ENCODE measurements around the gene VWA3B. TPM values are rescaled to one million over a fixed set of nuclear protein-coding genes. Genes with fewer than 3 reads are reported as not detected.

VWA3B gene
- total RNA-seq, 1 donor from 2014 or later = not detected

DNA sequence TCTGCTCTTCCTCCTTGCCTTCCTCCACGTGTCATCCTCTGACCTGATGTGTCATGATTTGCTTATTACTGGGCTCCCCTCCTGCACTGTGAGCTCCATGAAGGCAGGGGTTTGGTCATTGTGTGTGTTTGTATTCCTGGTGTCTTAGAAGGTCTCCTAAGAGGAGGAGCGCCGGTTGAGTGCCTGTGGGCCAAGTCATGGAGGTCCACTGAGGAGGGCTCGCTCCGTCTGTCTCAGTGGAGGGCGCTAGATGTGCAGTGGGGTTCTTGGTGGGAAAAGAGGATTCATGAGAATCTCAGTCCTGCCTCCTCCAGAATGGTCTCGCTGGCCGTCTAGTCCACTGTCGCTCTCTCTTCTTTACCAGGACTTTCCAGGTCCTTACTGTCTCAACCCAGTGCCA lies 100.2 kb downstream of the VWA3B start:
- Mint-ChIP-seq H3K27ac (no peak overlapping the region), H3K36me3 (no peaks in the 10 kb centered on the region), H3K4me1 (no peaks in the 10 kb centered on the region), H3K27me3 (ENCODE audit: low read depth) (no peaks in the 10 kb centered on the region), H3K4me3 (no peak overlapping the region), H3K9me3 (no peaks in the 10 kb centered on the region)
- TF ChIP-seq, protein P1, sequence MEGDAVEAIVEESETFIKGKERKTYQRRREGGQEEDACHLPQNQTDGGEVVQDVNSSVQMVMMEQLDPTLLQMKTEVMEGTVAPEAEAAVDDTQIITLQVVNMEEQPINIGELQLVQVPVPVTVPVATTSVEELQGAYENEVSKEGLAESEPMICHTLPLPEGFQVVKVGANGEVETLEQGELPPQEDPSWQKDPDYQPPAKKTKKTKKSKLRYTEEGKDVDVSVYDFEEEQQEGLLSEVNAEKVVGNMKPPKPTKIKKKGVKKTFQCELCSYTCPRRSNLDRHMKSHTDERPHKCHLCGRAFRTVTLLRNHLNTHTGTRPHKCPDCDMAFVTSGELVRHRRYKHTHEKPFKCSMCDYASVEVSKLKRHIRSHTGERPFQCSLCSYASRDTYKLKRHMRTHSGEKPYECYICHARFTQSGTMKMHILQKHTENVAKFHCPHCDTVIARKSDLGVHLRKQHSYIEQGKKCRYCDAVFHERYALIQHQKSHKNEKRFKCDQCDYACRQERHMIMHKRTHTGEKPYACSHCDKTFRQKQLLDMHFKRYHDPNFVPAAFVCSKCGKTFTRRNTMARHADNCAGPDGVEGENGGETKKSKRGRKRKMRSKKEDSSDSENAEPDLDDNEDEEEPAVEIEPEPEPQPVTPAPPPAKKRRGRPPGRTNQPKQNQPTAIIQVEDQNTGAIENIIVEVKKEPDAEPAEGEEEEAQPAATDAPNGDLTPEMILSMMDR (IDR thresholded peaks at IDR 0.05; ENCODE audit: unreplicated experiment) = no peak
- no peak for DNase-seq (ENCODE audit: low spot score in 2 of 2, unreplicated experiment in 2 of 2)

DNA sequence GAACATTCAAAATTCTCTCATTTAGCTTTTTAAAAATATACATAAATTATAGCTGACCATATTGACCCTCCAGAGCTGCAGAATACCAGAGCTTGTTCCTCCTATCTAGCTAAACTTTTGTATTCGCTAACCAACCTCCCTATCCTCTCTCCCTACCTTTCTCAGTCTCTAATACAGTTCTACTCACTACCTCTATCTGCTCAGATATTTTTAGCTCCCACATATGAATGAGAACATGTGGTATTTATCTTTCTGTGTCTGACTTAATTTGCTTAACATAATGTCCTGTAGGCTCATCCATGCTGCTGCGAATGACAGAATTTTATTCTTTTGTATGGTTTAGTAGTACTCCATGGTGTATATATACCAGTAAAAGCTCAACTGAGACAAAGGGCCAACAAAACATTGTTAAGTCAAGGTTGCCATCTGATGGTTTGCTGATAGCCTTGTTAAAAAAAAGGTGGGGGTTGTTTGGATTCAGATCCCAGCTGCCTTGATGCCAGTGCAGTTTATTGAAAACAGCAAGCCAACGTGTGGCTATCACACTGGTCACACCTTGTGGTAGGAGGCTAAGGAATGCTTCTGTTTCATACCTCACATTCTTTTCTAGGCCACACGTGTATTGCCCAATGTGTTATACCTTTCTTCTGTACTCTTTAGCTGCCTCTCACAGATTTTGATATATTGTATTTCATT lies 101.5 kb downstream of the VWA3B start:
- TF ChIP-seq, protein P1 (IDR thresholded peaks at IDR 0.05; ENCODE audit: unreplicated experiment) = no peak
- Mint-ChIP-seq H3K27me3 (ENCODE audit: low read depth) (no peaks in the 10 kb centered on the region), H3K27ac (no peak overlapping the region), H3K4me3 (no peak overlapping the region), H3K36me3 (no peaks in the 10 kb centered on the region), H3K4me1 (no peaks in the 10 kb centered on the region), H3K9me3 (no peaks in the 10 kb centered on the region)
- DNase-seq (ENCODE audit: low spot score in 2 of 2, unreplicated experiment in 2 of 2) = no peak

DNA sequence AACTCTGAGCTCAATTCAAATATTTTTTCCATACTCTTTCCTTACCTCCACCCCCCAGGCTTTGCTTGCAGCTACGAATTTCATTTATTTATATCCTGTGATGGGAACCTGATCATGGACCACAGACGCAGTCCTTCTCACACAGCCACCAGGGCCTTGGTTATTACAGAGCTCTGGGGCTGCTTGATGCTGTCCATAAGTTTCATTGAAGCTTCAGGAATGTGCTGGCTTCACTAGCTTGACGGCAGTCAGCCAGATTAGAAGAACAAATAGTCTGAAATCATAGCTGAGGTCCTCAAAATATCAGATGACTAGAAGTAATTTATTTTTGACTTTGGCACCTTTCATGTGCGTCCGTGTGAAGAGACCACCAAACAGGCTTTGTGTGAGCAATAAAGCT lies 104.9 kb downstream of the VWA3B start:
- TF ChIP-seq, protein P1 (IDR thresholded peaks at IDR 0.05; ENCODE audit: unreplicated experiment) = no peak
- Mint-ChIP-seq H3K27ac (no peak overlapping the region), H3K4me1 (no peaks in the 10 kb centered on the region), H3K27me3 (ENCODE audit: low read depth) (peaks cover 3% of the 10 kb centered on the region), H3K36me3 (no peaks in the 10 kb centered on the region), H3K4me3 (no peak overlapping the region), H3K9me3 (no peaks in the 10 kb centered on the region)
- DNase-seq (ENCODE audit: low spot score in 2 of 2, unreplicated experiment in 2 of 2) = no peak

DNA sequence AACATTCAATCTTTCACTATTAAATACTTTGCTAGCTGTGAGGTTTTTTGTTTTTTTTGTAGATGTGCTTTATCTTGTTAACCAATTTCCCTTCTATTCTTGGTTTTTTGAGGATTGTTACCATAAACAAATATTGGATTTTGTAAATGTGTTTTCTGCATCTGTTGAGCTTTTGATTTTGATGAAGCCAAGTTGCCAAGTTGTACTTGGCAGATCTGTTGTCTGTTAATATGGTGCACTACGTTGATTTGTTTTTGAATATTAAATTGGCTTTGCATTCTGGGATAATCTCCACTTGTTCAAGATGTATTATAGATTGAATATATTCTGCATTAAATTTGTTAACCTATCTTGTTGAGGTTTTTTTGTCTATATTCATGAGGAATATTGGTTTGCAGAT lies 114.6 kb downstream of the VWA3B start:
- no peak overlapping the region for H3K27ac Mint-ChIP-seq
- no peaks in the 10 kb centered on the region for H3K36me3 Mint-ChIP-seq
- H3K4me3 Mint-ChIP-seq = no peak overlapping the region
- H3K9me3 Mint-ChIP-seq = peaks cover 9% of the 10 kb centered on the region
- H3K4me1 Mint-ChIP-seq = no peaks in the 10 kb centered on the region
- DNase-seq (ENCODE audit: low spot score in 2 of 2, unreplicated experiment in 2 of 2) = no peak
- TF ChIP-seq, protein P1 (IDR thresholded peaks at IDR 0.05; ENCODE audit: unreplicated experiment) = no peak
- peaks cover 2% of the 10 kb centered on the region for H3K27me3 Mint-ChIP-seq (ENCODE audit: low read depth)

DNA sequence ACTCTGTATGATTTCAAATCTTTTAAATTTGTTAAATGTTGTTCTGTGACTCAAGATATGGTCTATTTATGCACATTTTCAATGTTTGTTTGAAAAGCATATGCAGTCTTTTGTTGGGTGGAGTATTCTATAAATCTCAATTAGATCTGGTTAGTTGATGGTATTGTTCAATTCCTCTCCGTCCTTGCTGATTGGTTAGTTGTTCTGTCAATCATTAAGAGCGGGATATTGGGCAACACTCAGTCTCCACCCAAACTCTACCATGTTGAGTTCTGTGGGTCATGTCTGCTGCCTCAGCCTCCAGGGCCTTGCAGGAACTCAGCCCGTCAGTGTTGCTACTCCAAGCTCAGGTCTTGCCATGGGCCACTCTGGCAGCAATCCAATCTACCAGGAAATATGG lies 118.9 kb downstream of the VWA3B start:
- TF ChIP-seq, protein P1 (IDR thresholded peaks at IDR 0.05; ENCODE audit: unreplicated experiment) = no peak
- peaks cover 6% of the 10 kb centered on the region for H3K4me1 Mint-ChIP-seq
- DNase-seq (ENCODE audit: low spot score in 2 of 2, unreplicated experiment in 2 of 2) = no peak
- no peak overlapping the region for H3K27ac Mint-ChIP-seq
- peaks cover 1% of the 10 kb centered on the region for H3K27me3 Mint-ChIP-seq (ENCODE audit: low read depth)
- H3K4me3 Mint-ChIP-seq = no peak overlapping the region
- no peaks in the 10 kb centered on the region for H3K36me3 Mint-ChIP-seq
- H3K9me3 Mint-ChIP-seq = peaks cover under 1% of the 10 kb centered on the region
